Keratinocyte (primary cell): ENCODE data around the gene EDC4.

Experiments used
- CTCF ChIP-seq, 3 experiments: IDR thresholded peaks in 1 of 3; conservative IDR thresholded peaks in 1 of 3; optimal IDR thresholded peaks in 1 of 3; 2 replicates in 2 of 3; 3 replicates in 1 of 3; pipeline versions ENCODE3 to v1.5.1; 2011; ENCODE audit warnings: low read length in 3 of 3, mild to moderate bottlenecking in 3 of 3, moderate library complexity in 2 of 3, control low read depth in 1 of 3, inconsistent platforms in 1 of 3; ENCODE audit not compliant: insufficient read depth in 2 of 3; ENCODE audit errors: extremely low read depth in 1 of 3
- EZH2 ChIP-seq: IDR thresholded peaks from one replicate; pipeline ENCODE4 v1.6.1; 2012; ENCODE audit warnings: inconsistent platforms, mild to moderate bottlenecking, low read length, moderate library complexity

GRCh38 chr16:67924140-67924906, 51.5 kb downstream of the EDC4 start:
- TF ChIP-seq CTCF (optimal IDR thresholded peaks at IDR 0.05 in 1 of 3, IDR thresholded peaks at IDR 0.05 in 1 of 3, conservative IDR thresholded peaks at IDR 0.05 in 1 of 3; ENCODE audit: extremely low read depth in 1 of 3, insufficient read depth in 2 of 3, low read length in 3 of 3) (no peak), EZH2 (no peak)
